Astrocyte (in vitro differentiated cells and primary cell): ENCODE data around the gene ARL15.

Experiments
- CTCF ChIP-seq: IDR thresholded peaks from 2 replicates; pipeline ENCODE4 v1.5.1; 2011; ENCODE audit warnings: low read depth, mild to moderate bottlenecking, inconsistent platforms, low read length, moderate library complexity; ENCODE audit not compliant: insufficient read depth
- EZH2 ChIP-seq: IDR thresholded peaks from 2 replicates; pipeline ENCODE4 v1.6.1; 2012; ENCODE audit warnings: mild to moderate bottlenecking, low read length, inconsistent platforms; ENCODE audit not compliant: insufficient read depth

GRCh38 chr5:53980061-53980460, 330.3 kb downstream of the ARL15 start:
- TF ChIP-seq CTCF: no peak
- no peak for TF ChIP-seq EZH2
